Measurements from ENCODE around the gene HIP1R. TPM values are rescaled to one million over a fixed set of nuclear protein-coding genes. Genes with fewer than 3 reads are reported as not detected.

The HIP1R gene
- total RNA-seq, 2 donors from 2014 or later: 42.6 to 74.2 TPM

DNA sequence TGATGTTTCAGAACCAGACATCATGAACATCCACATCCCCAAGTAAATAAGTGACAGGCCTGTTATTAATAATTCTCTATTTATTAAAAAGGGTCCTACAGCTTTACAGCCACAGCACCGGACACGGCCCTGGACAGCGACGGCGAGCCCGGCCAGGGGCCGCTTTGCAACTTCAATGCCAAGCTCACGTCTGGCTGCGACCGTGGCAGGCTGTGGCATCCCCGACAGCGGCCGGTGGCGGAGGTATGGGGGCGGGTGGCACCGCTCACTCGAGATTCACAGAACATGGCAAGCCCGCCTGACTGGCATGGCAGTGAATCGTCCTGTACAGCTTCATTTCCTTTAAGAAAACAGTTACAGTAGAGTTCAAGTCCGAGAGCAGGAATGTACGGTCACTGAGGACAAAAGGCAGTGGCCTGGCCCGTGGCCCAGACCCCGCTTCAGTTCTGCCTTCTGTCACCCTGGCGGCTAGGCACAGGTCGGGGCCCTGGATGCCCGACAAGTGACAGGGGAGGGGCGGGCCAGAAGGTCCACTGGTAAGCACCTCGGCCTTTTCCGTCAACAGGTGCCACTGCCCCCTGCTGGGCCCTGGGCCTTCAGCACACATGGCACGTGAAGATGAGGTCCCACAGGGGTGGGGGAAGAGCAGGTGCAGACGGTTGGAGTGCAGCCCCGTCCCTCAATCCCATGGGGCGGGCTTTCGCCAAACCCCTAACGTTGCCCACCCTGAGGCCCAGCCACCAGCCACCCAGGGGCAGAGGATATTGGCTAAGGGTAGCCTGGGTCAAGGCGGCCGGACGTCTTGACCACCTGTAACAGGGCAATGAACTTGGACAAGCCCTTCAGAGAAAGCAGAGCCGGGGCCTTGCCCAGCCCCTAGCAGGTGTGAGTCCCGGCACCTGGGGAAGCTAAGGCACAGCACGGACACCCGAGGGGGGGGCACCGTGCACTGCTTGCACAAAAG, 30.3 kb downstream of the HIP1R start:
- Histone ChIP-seq H3K9me3 (no peaks in the 10 kb centered on the region), H3K27me3 (no peaks in the 10 kb centered on the region), H3K4me1 (peaks cover 27% of the 10 kb centered on the region), H3K4me3 (no peak overlapping the region), H3K9ac (ENCODE audit: low read depth in 2 of 2, low read length in 2 of 2) (no peak overlapping the region), H3K36me3 (peaks cover 13% of the 10 kb centered on the region), H3K27ac (no peak overlapping the region)
- DNase-seq: no peak
- TF ChIP-seq, protein P1, sequence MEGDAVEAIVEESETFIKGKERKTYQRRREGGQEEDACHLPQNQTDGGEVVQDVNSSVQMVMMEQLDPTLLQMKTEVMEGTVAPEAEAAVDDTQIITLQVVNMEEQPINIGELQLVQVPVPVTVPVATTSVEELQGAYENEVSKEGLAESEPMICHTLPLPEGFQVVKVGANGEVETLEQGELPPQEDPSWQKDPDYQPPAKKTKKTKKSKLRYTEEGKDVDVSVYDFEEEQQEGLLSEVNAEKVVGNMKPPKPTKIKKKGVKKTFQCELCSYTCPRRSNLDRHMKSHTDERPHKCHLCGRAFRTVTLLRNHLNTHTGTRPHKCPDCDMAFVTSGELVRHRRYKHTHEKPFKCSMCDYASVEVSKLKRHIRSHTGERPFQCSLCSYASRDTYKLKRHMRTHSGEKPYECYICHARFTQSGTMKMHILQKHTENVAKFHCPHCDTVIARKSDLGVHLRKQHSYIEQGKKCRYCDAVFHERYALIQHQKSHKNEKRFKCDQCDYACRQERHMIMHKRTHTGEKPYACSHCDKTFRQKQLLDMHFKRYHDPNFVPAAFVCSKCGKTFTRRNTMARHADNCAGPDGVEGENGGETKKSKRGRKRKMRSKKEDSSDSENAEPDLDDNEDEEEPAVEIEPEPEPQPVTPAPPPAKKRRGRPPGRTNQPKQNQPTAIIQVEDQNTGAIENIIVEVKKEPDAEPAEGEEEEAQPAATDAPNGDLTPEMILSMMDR (IDR thresholded peaks at IDR 0.05): peak; percentile 24
- intact Hi-C loops (cut with DNase I): loop anchor here (10.0 kb wide), 1 partner anchor 369 kb away; the partner anchor contains the start of genes MPHOSPH9 and MTRFR

- TF ChIP-seq, protein P1 (IDR thresholded peaks at IDR 0.05): no peak
- no peak overlapping the region for H3K9ac ChIP-seq (ENCODE audit: low read depth in 2 of 2, low read length in 2 of 2)
- H3K36me3 ChIP-seq: peaks cover 13% of the 10 kb centered on the region
- H3K4me1 ChIP-seq: peaks cover 34% of the 10 kb centered on the region
- H3K27ac ChIP-seq: no peak overlapping the region
- intact Hi-C loops (cut with DNase I): loop anchor here (10.0 kb wide), 1 partner anchor 368 kb away; the partner anchor contains the start of genes MPHOSPH9 and MTRFR
- no peak overlapping the region for H3K4me3 ChIP-seq
- no peaks in the 10 kb centered on the region for H3K27me3 ChIP-seq
- DNase-seq: no peak
- no peaks in the 10 kb centered on the region for H3K9me3 ChIP-seq
Observed at GRCh38 chr12:122866379-122866778, 31.1 kb downstream of the HIP1R start.

DNA sequence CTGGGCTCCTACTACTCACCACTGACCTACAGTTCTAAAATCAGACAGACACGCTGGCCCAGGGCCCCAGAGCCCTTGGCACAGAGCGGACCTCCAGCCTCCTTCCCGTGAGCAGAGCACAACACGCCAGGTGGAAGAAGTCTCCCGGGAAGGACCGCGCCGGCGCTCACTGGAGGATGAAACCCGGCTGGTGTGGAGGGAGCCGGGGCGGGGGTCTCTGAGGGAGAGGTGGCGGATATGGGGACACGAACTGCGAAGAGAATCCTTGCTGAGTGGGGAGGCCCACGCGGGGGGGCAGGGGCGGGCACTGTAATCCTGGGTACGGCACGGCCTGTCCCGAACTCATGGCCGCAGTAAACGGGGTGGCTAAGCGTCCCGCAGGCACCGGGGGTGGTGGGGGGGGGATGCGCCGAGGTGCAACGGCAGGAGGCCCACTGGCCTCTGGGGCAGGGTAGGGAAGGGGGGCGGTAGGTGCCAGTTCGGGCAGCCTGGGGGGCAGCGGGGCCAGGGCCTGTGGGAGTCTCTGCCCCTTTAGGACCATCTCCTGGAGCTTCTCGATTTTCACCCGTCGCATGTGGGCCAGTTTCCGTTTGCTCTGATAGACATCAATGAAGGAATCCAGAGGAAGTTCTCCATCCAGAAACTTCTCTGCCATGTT, 31.8 kb downstream of the HIP1R start:
- Histone ChIP-seq H3K9me3 (no peaks in the 10 kb centered on the region), H3K27me3 (no peaks in the 10 kb centered on the region), H3K36me3 (peaks cover 13% of the 10 kb centered on the region), H3K27ac (peak overlapping the region; percentile 50), H3K4me1 (peaks cover 36% of the 10 kb centered on the region), H3K4me3 (no peak overlapping the region), H3K9ac (ENCODE audit: low read depth in 2 of 2, low read length in 2 of 2) (peak overlapping the region in 1 of 2 donors; percentile 30)
- DNase-seq: no peak
- TF ChIP-seq, protein P1 (IDR thresholded peaks at IDR 0.05): no peak
- intact Hi-C loops (cut with DNase I): loop anchor here (10.0 kb wide), 1 partner anchor 368 kb away; the partner anchor contains the start of genes MPHOSPH9 and MTRFR

DNA sequence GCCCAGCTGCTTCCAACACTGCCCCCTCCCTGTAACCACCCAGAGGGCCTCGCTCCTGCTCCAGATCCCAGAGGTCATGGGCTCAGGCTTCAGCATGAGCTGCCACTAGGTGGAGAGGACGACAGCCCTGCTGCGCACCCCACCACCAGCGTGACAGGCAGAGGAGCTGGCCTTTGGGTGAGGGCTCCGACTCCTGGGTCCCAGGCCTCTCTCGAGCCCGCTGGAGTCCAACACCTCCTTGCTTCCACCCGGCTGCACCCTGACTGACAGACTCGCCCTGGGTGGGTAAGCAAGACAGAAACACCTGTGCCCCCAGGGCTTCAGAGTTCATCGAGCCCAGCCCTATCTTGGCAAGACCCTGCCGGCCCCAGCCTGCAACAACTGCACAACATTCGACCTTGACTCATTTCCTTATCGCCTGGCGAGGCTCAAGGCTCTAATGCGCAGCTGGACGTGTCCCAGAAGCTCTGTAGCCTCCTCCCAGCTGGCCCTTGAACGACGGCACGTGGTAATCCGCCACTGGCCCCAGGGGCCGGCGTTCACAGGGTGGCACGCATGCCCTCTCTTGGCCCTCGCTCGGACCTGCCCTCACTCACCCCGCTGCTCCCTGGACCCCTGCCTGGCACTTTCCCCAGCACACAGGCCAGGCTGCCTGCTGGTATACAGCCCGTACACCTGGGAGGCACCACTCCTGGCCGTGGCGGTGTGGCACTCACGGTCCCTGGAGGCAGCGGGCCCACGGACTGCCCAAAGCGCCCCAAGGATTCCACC, 32.6 kb downstream of the HIP1R start:
- H3K4me1 ChIP-seq: peaks cover 34% of the 10 kb centered on the region
- no peaks in the 10 kb centered on the region for H3K27me3 ChIP-seq
- DNase-seq: peak; percentile 72
- peaks cover 13% of the 10 kb centered on the region for H3K36me3 ChIP-seq
- TF ChIP-seq, protein P1 (IDR thresholded peaks at IDR 0.05): no peak
- H3K9me3 ChIP-seq: no peaks in the 10 kb centered on the region
- H3K27ac ChIP-seq: peak overlapping the region; percentile 50
- H3K4me3 ChIP-seq: no peak overlapping the region
- peak overlapping the region; percentile 30 to 42 for H3K9ac ChIP-seq (ENCODE audit: low read depth in 2 of 2, low read length in 2 of 2)
- intact Hi-C loops (cut with DNase I): loop anchor here (10.0 kb wide), 1 partner anchor 367 kb away; the partner anchor contains the start of genes MPHOSPH9 and MTRFR
